Cardiac fibroblast (primary cell): ENCODE data around the gene ZFAND5.

Source experiments
- DNase-seq, 2 donors: peaks; one replicate each; pipeline versions ENCODE4 v3.0.0 to v3.0.0-alpha.2; 2010; ENCODE audit warnings: low read depth in 2 of 2
- H3K4me3 ChIP-seq, 2 donors: replicated peaks in 1 of 2; 1 replicate in 1 of 2; 2 replicates in 1 of 2; pipeline ENCODE4 v1.5.1; 2011; ENCODE audit warnings: low read depth in 2 of 2, low read length in 2 of 2, mild to moderate bottlenecking in 2 of 2, moderate library complexity in 1 of 2
- TF ChIP-seq, protein P1 (sequence below): IDR thresholded peaks from one replicate; pipeline ENCODE4 v1.5.1; 2011; ENCODE audit warnings: low read depth, mild to moderate bottlenecking, low read length, inconsistent platforms

ZFAND5 gene

GRCh38 chr9:72305707-72306106 lies 59.3 kb downstream of the ZFAND5 start:
- H3K4me3 ChIP-seq, result peak overlapping the region in 1 of 2 donors; percentile 57
- TF ChIP-seq, protein P1, sequence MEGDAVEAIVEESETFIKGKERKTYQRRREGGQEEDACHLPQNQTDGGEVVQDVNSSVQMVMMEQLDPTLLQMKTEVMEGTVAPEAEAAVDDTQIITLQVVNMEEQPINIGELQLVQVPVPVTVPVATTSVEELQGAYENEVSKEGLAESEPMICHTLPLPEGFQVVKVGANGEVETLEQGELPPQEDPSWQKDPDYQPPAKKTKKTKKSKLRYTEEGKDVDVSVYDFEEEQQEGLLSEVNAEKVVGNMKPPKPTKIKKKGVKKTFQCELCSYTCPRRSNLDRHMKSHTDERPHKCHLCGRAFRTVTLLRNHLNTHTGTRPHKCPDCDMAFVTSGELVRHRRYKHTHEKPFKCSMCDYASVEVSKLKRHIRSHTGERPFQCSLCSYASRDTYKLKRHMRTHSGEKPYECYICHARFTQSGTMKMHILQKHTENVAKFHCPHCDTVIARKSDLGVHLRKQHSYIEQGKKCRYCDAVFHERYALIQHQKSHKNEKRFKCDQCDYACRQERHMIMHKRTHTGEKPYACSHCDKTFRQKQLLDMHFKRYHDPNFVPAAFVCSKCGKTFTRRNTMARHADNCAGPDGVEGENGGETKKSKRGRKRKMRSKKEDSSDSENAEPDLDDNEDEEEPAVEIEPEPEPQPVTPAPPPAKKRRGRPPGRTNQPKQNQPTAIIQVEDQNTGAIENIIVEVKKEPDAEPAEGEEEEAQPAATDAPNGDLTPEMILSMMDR, result no peak
- peak in 1 of 2 donors; percentile 3 for DNase-seq

- DNase-seq, result peak; percentile 61 to 96
- peak overlapping the region in 1 of 2 donors; percentile 57 for H3K4me3 ChIP-seq
- TF ChIP-seq, protein P1, result no peak
Measured at GRCh38 chr9:72305102-72305546, 59.9 kb downstream of the ZFAND5 start.

DNA sequence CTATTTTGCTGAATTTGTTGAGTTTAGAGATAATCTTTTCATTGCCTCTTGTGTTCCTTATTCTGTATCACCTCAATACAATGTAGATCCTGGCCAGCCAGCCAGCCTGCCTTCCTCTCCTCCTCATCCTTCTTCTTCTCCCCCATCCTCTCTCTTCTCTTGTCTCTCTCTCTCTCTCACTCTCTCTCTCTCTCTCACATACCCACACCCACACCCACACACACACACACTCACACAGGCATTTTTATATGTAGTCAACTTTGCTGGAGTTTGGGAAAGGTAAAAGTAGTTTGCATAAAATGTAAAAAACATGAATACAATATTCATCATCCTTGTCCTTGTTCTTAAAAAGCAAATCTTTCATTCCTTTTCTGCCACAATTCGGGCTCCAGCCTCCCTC lies 60.5 kb downstream of the ZFAND5 start:
- TF ChIP-seq, protein P1, result no peak
- DNase-seq, result no peak
- peak overlapping the region in 1 of 2 donors; percentile 43 for H3K4me3 ChIP-seq
